ENCODE data around the gene ACBD4.

Gene ACBD4

DNA sequence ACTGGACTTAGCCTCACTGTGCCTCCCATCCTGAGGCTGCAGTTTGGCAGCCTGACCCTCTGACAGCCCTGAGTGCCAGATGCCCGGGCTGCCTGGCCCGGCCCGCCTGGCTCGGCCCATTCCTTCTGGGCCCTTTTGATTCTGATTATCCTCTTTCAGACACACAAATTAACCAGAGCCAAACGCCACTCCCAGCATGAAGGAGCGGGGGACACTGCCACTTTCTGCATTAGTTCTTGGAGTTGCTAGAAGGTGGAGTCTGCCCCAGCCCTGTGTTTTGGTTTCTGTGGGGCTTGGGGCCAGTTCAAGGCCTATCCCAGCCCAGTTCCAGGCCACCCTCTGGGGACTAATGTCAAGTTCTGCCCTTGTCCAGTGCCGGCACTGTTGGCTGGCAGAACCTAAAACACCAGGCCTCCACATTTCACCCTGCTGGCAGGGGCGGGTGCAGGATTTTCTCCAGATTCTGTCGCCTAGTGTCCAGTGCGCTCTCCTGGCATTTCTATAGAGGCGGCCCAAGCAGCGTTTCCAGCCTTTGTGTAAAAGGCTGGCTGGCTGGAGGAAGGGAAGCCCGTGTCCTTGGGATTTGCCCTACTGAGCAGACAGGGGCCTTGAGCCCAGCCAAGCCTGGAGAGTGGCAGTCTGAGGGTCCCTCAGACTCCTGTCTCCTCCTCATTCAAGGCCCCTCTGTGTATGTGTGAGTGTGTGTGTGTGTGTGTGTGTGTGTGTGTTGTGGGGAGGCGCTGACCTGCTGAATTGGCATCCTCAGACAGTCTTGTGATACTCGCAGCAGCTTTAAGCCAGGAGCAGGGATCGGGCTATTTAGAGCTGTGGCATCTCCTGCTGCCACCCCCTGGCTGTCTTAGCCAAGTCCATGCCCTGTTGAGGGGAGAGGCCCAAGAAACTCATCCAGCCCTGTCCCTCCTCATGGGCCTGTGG lies 24.5 kb upstream of the ACBD4 start:
- no peak overlapping the region for H3K27ac Mint-ChIP-seq
- no peak for DNase-seq (ENCODE audit: low spot score in 2 of 2)
- no peaks in the 10 kb centered on the region for H3K9me3 Mint-ChIP-seq
- H3K36me3 Mint-ChIP-seq: peaks cover 23% of the 10 kb centered on the region
- peaks cover 5% of the 10 kb centered on the region for H3K4me1 Mint-ChIP-seq
- H3K4me3 Mint-ChIP-seq: no peak overlapping the region
- ATAC-seq: no peak

GRCh38 chr17:45111850-45112249 lies 23.6 kb upstream of the ACBD4 start:
- Mint-ChIP-seq H3K27ac (no peak overlapping the region), H3K9me3 (no peaks in the 10 kb centered on the region)
- ATAC-seq: no peak

DNA sequence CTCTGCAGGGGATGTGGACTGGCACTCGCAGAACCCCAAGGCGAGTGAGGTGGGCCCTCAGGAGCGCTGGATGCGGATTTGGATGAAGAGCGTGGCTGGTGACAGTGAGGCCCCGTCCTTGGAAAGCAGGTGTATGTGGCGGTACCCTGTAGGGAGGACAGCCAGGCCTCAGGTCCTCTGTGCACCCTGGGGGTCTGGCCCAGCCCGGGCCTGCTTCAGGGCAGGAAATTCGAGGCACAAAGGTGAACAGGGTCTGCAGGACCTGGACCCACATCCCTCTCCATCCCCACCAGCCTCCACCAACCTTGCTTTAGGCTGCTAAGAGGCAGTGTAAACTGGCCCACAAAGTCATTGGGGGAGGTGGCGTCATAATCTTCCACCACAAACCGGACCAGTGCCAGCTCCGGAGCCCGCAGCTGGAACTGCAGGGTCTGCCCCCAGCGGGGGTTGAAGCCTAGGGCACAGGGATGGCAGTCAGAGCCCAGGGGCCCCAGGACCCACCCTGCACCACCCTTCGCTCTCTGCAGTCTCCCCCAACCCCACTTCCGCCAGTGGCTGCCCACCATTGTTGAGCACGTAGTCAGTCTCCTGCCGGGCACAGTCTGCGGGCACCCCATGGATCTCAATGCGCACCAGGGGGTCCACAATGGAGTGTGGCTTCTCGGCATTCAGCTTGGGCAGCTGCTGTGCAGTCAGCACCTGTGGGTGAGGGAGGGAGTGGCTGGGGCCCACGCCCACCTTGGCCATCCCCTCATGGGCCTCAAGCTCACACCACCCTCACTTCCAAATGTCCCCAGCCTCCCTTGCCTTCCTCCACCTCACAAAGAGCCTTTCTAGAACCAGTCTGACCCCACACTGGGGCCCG lies 22.7 kb upstream of the ACBD4 start:
- DNase-seq (ENCODE audit: low spot score in 2 of 2) (no peak), ATAC-seq (no peak)
- peaks cover 17% of the 10 kb centered on the region for H3K36me3 Mint-ChIP-seq
- H3K27ac Mint-ChIP-seq: no peak overlapping the region
- H3K9me3 Mint-ChIP-seq: no peaks in the 10 kb centered on the region
- H3K4me1 Mint-ChIP-seq: peaks cover 5% of the 10 kb centered on the region
- no peak overlapping the region for H3K4me3 Mint-ChIP-seq

More at GRCh38 chr17:45111850-45112249, 23.6 kb upstream of the ACBD4 start:
- Mint-ChIP-seq H3K4me1 (peaks cover 5% of the 10 kb centered on the region), H3K4me3 (no peak overlapping the region), H3K36me3 (peaks cover 17% of the 10 kb centered on the region)
- no peak for DNase-seq (ENCODE audit: low spot score in 2 of 2)

DNA sequence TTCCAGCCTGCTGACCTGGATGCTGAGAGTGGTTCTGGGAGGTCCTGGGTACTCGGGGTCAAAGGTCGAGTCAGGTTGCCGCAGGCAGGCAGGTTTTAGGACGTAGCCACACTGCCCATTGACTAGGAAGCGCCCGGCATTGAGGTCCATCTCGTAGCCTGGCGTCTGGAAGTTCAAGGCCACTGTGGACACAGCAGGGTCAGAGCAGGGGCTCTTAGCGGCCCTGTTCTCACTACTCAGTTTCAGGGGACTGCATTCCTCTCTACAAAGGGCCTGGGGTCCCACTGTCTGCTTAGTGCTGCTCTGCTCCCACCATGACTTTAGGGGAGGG lies 22.1 kb upstream of the ACBD4 start:
- DNase-seq (ENCODE audit: low spot score in 2 of 2) (no peak), ATAC-seq (no peak)
- Mint-ChIP-seq H3K36me3 (peaks cover 12% of the 10 kb centered on the region), H3K4me1 (peaks cover under 1% of the 10 kb centered on the region), H3K4me3 (no peak overlapping the region), H3K9me3 (no peaks in the 10 kb centered on the region), H3K27ac (no peak overlapping the region)

DNA sequence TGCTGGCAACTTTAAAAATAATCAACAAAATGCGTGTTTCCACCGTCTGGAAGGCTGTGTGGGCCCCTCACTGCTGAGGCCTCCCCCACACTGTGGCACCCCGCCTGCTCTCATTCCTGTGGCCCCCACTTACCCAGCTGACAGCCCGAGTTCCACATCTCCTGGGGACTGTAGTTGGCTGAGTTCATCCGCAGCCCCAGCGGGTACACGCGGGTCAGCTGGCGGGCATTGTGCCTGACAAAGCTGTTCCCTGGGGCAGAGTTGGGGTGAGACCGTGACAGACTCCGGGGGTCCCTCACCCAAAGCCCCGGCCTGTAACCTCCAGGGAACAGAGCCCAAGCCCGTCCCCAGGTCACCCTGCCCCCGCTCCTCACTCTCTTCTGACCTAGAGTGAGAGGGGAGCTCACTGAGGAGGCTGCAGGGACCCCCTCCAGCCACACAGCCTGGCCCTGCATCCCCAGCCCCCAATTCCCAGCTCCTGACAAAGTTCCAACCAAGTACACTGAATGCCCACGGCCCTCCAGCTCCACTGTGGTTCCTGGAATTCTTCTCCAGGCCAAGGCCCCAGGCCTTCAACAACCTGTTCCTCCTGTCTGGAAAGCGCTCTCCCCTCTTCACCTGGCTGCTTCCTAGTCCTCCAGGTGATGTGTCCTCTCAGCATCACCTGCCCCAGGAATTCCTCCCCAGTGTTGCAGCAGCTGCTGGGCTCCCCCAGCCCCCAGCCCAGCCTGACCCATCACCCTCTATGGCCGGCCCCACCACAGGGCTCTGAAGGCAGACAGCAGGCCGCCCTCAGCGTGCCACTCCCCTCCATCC lies 21.2 kb upstream of the ACBD4 start:
- DNase-seq (ENCODE audit: low spot score in 2 of 2) (no peak), ATAC-seq (no peak)
- Mint-ChIP-seq H3K36me3 (peaks cover 4% of the 10 kb centered on the region), H3K27ac (no peak overlapping the region), H3K9me3 (no peaks in the 10 kb centered on the region), H3K4me3 (no peak overlapping the region), H3K4me1 (no peaks in the 10 kb centered on the region)

DNA sequence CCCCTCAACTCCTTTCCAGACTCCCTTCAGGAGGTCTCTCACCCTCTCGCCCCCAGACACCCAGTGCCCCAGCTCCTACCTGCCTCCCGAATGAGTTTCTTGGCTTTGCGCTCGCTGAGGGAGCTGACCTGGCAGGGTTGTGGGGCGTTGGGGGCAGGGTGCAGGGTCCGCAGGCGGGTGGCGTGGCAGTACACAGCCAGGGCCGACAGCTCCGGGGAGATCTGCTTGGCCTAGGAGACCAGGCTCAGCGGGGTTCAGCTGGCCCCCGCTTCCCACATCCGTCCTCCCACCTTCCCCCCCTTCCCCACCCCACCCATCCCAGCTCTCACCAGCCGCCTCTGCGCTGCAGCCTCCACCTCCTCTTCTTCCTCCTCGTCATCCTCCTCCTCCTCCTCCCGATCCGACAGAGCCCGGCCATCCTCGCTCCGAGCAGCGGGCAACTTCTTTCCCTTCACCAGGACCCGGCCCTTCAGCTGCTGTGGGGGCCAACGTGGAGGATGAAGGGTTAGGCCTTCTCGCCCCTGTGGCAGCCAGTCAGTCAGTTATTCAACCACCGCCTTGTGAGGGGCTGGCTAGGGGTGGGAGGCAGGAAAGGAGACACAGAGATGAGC lies 20.4 kb upstream of the ACBD4 start:
- H3K4me1 Mint-ChIP-seq: no peaks in the 10 kb centered on the region

DNA sequence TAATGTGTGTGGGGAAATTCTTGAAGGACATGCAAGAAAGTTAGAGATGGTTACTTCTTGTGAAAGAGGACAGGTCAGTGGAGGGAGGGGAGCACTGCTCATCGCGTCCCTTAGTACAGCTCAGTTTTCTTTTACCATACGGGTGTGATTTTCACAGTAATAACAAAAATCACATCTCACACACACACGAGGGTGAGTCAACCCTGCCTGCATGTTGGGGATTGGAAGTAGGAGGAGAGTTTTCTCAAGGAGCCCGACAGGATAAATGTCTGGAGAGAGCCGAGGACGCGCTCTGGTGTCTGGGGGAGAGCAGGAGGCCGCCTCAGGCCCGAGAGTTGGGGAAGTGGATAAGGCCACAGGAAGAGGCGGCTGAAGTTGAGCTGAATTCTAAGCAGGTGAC lies 19.6 kb upstream of the ACBD4 start:
- no peaks in the 10 kb centered on the region for H3K9me3 Mint-ChIP-seq
- no peak for ATAC-seq
- no peaks in the 10 kb centered on the region for H3K36me3 Mint-ChIP-seq
- no peaks in the 10 kb centered on the region for H3K4me1 Mint-ChIP-seq
- DNase-seq (ENCODE audit: low spot score in 2 of 2): no peak
- H3K4me3 Mint-ChIP-seq: no peak overlapping the region
- peak overlapping the region; percentile 14 for H3K27ac Mint-ChIP-seq

More for the DNA sequence above, 20.4 kb upstream of the ACBD4 start:
- no peak overlapping the region for H3K4me3 Mint-ChIP-seq
- no peak for ATAC-seq
- no peaks in the 10 kb centered on the region for H3K9me3 Mint-ChIP-seq
- DNase-seq (ENCODE audit: low spot score in 2 of 2): no peak
- H3K36me3 Mint-ChIP-seq: no peaks in the 10 kb centered on the region
- H3K27ac Mint-ChIP-seq: no peak overlapping the region

DNA sequence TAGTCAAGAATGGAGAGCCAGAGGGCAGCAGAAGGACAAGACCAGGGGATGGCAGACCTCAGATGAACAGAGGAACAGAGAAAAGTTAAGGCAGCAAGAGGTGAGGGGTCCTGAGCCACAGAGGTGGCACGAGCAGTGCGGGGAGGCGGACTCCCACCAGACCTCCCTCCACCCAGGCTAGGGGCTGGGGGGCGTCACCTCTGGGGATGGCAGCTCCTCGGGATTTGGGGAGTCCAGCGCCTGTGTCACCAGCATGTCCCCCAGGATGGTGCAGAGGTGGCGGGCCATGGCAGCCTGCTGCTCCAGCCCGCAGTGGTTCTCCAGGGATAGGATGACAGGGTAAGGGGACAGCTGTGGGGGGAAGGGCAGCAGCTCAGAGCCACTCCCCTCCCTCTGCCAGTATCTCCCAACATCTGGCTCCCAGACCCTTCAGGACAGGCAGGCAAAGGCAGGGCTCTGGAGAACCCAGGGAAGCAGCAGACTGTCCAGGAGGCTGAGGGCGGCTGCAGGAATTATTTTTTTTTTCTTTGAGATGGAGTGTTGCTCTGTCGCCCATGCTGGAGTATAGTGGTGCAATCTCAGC lies 19.0 kb upstream of the ACBD4 start:
- DNase-seq (ENCODE audit: low spot score in 2 of 2): no peak
- Mint-ChIP-seq H3K4me1 (no peaks in the 10 kb centered on the region), H3K9me3 (no peaks in the 10 kb centered on the region), H3K36me3 (no peaks in the 10 kb centered on the region), H3K27ac (no peak overlapping the region), H3K4me3 (no peak overlapping the region)
- no peak for ATAC-seq

DNA sequence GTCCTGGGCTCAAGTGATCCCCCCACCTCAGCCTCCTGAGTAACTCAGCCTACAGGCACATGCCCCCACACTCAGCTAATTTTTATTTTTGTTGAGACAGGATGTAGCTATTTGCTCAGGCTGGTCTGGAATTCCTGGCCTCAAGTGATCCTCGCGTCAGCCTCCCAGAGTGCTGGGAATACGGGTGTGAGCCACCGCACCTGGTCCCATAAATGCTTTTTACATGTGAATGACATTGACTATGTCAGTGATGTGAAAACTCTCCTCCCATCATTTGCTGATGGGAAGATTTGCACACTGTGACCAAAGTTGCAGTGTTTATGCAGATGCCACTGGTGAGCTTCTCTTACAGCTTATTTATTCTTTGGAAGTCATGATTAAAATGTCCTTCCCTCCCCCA lies 18.2 kb upstream of the ACBD4 start:
- H3K4me3 Mint-ChIP-seq: no peak overlapping the region
- ATAC-seq (no peak), DNase-seq (ENCODE audit: low spot score in 2 of 2) (no peak)
- no peaks in the 10 kb centered on the region for H3K36me3 Mint-ChIP-seq
- no peak overlapping the region for H3K27ac Mint-ChIP-seq
- H3K9me3 Mint-ChIP-seq: no peaks in the 10 kb centered on the region
- H3K4me1 Mint-ChIP-seq: no peaks in the 10 kb centered on the region

DNA sequence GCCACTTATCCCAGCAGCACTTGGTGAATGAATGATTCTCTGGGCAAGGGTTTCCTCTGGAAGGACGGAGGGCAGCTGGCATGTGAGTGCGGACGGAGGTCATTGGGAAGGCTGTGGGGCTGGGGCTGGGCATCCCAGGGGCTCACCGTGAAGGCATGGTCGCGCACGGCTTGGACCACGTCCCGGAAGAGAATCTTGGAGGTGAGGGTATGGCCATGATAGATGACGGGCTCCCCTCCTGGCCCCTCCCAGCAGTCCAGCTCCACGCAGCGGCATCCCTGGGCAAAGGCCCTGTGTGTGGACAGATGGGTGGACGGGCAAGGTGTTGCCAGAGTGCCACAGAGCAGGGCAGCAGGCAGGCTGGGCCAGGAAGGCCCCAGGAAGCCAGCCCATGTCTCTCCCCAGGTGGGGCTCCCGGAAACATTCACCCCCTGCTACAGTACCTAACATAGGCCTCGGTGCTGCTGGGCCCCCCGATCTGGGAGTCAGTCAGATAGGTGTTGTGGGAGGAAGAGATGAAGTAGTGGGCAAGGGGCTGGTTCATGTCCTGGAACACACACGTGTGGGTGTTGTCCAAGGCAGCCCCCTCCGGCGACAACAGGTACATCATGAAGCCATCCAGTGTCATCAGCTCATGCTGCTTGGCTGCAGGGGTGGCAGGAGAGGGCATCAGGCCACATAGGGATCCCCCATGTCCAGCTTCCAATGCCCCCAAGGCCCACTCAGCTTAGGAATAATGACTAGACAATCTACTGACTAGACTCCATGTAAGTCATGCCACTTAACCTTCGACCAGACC lies 17.4 kb upstream of the ACBD4 start:
- no peaks in the 10 kb centered on the region for H3K36me3 Mint-ChIP-seq
- no peaks in the 10 kb centered on the region for H3K4me1 Mint-ChIP-seq
- no peaks in the 10 kb centered on the region for H3K9me3 Mint-ChIP-seq
- no peak overlapping the region for H3K4me3 Mint-ChIP-seq
- DNase-seq (ENCODE audit: low spot score in 2 of 2) (no peak), ATAC-seq (no peak)
- no peak overlapping the region for H3K27ac Mint-ChIP-seq

GRCh38 chr17:45118691-45119090 lies 16.8 kb upstream of the ACBD4 start:
- Mint-ChIP-seq H3K27ac (no peak overlapping the region), H3K4me3 (no peak overlapping the region), H3K9me3 (no peaks in the 10 kb centered on the region), H3K36me3 (no peaks in the 10 kb centered on the region), H3K4me1 (no peaks in the 10 kb centered on the region)
- ATAC-seq (no peak), DNase-seq (ENCODE audit: low spot score in 2 of 2) (no peak)

- no peak overlapping the region for H3K27ac Mint-ChIP-seq
- no peaks in the 10 kb centered on the region for H3K36me3 Mint-ChIP-seq
- no peak for DNase-seq (ENCODE audit: low spot score in 2 of 2)
- H3K4me3 Mint-ChIP-seq: no peak overlapping the region
- peaks cover 6% of the 10 kb centered on the region for H3K4me1 Mint-ChIP-seq
- no peak for ATAC-seq
- H3K9me3 Mint-ChIP-seq: no peaks in the 10 kb centered on the region
Measured at GRCh38 chr17:45119964-45120363, 15.5 kb upstream of the ACBD4 start.

GRCh38 chr17:45120558-45120957 lies 14.9 kb upstream of the ACBD4 start:
- ATAC-seq (no peak), DNase-seq (ENCODE audit: low spot score in 2 of 2) (no peak)
- no peaks in the 10 kb centered on the region for H3K36me3 Mint-ChIP-seq
- no peaks in the 10 kb centered on the region for H3K9me3 Mint-ChIP-seq
- peaks cover 6% of the 10 kb centered on the region for H3K4me1 Mint-ChIP-seq
- no peak overlapping the region for H3K4me3 Mint-ChIP-seq
- H3K27ac Mint-ChIP-seq: no peak overlapping the region

DNA sequence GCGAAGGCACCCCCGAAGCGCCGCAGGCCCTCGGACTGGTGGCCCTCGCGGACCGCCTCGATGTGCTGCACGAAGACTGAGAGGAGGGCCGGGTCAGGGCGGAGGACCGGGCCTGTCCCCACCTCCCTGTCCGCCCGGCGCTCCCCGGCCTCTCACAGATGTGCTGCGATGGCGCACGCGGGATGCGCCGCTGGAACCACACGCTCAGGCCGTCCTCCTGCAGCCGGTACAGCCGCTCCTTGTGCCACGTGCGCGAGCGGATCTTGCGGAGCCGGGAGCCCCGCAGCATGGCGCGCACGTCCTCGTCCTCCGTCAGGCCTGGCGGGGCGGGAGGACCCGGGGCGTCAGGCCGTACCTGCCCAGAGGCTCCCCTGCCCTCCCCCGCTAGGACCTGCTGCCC lies 14.4 kb upstream of the ACBD4 start:
- ATAC-seq: no peak
- H3K36me3 Mint-ChIP-seq: no peaks in the 10 kb centered on the region
- no peak for DNase-seq (ENCODE audit: low spot score in 2 of 2)

More for the DNA sequence above, 14.4 kb upstream of the ACBD4 start:
- Mint-ChIP-seq H3K4me3 (no peak overlapping the region), H3K4me1 (peaks cover 6% of the 10 kb centered on the region), H3K27ac (no peak overlapping the region), H3K9me3 (no peaks in the 10 kb centered on the region)
